NCI-H2107 (cell line): ENCODE data around the gene CACNA2D2.

ENCODE experiments used
- DNase-seq: peaks from one replicate; lab custom pipeline; 2025; lab: John Stamatoyannopoulos, UW

Gene CACNA2D2

DNA sequence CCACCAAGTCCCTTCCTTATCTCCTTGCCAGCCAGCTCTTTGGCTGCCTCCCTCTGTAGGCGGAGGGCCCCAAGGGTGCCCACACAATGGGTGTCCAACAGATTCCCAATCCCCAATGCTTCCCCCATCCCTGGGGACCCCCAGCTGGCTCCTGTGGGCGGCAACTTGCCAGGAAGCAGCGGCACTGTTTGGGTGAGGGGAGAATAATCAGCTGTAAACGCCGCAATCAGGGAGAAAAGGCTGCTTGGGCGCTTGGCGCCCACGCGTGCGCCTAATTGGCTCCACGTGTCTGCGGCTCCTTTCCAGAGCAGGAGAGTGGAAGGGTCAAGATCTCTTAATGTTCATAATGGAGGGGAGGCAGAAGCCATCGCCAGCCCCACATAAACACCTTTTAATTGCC, 76.2 kb downstream of the CACNA2D2 start:
- DNase-seq = no peak

DNA sequence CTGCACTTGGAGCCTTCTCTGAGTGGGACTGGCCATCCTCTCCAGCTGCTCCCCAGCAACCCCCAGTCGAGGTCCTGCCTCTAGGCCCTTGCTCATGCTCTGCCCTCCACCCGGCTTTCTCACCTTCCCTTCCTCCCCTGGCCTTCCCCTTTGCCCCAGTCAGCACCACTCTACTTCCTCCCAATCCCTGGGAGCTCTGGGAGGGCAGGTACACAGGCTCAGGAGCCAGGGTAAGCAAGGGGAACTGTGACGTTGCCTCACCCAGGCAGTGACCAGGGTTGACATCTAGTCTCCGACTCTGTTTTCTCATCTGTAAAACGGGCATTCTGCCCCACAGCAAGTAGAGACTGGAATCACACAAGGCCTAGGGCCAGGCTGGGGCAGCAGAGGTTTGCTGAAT, 77.5 kb downstream of the CACNA2D2 start:
- no peak for DNase-seq

DNA sequence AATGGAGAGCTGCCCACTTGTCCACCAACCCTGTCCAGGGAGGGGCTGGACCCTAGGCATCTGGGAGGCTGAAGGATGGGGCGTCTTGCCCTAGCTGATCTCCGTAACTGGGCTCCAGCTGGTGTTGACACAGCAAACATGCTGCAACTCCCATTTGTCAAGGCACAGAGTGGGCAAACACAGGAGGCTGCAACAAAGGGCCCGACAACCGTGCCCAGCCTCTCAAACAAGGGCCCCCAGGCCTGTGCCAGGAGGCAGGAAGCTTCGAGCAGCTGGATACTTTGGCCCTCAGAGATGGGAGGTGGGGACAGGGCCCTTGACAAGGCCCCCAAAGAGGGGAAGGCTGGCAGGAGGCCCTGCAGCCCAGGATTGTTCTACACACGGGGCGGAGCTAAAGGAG, 79.9 kb downstream of the CACNA2D2 start:
- no peak for DNase-seq

DNA sequence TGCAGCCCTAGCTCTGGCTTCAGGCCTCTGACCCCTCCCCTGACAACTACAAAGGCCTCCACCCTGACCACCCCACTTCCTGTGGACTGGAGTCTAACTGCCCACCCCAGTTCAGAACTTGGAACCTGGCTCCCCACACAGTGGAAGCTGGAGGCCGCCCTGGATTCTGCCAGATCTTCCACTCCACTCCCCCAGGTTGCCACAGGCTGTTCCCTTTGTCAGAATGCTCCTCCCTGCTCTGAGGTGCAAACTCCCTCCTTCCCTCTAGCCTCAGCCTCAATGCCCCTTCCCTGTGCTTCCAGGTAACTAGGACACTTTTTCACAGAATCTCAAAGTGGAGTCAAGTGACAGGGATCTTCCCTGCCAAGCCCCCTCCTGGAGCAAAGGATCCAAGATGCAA, 81.3 kb downstream of the CACNA2D2 start:
- DNase-seq = no peak

DNA sequence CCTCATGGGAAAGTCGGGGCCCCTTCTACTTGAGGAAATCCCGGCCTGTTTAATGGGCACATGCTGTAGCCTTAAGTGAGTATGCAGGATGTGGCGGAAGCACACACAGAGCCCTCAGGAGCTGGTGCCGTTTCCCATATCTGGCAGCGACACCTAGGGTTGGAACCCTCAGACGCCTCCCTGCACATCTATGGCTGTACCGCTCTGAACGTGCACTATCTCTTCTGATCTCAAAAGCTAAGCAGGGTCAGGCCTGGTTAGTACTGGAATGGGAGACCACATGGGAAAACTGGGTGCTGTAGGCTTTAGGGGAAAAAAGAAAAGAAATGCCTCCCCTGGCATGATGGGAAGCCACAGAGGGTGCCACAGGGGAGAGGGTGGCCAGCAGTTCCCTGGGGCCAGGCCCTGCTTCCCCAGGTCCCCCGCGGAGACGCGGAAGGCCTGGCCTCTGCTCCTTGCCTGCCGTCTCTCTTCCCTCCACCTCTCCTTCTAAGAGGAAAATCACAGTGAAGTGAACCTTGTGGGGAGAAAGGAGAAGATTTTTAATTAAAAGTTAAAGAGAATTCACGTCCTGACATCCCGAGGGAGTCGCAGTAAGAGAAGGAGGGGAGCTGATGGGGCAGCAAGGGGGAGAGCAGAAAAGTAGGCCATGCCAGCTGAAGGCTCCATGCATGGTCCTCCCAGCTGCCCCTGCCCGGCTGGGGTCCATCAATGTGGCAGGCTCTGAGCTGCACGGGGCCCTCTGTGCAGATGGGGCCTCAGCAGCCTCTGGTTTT, 83.7 kb downstream of the CACNA2D2 start:
- no peak for DNase-seq

DNA sequence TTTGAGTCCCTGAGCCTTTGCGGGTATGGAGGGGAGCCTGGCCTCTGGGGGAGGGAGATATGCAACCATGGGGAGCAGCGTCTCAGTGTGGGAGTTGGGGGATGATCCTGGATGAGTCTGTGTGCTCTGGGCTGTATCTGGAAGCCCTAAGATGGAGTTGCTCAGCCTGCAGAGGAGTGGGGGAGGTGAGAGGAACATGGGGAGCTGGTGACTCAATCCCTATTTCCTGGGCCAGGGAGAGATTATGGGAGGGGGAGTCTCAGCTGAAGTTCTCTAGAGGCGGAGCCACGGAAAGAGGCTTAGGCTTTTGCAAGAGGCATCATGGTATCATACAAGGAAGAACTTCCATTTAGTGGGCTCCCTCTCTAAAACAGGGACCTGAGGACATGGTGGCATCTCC, 84.6 kb downstream of the CACNA2D2 start:
- DNase-seq = no peak

DNA sequence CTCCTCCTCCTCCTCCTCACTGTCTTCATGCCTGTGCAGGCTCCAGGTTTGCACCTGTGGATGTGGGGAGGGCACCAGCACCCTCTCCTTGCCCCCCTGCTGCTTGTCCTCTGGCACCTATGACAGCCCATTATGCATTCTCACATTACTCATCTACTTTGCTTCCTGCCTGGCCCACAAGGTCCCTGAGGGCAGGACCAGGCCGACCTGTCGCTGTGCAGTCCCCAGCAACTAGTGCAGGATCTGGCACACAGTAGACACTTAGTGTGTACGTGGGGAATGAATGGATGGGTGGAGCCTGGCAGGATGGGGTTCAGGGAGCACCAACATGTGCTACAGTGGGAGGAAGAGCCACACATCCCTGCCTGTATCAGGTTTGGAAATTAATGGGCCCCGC, 85.8 kb downstream of the CACNA2D2 start:
- DNase-seq = no peak

DNA sequence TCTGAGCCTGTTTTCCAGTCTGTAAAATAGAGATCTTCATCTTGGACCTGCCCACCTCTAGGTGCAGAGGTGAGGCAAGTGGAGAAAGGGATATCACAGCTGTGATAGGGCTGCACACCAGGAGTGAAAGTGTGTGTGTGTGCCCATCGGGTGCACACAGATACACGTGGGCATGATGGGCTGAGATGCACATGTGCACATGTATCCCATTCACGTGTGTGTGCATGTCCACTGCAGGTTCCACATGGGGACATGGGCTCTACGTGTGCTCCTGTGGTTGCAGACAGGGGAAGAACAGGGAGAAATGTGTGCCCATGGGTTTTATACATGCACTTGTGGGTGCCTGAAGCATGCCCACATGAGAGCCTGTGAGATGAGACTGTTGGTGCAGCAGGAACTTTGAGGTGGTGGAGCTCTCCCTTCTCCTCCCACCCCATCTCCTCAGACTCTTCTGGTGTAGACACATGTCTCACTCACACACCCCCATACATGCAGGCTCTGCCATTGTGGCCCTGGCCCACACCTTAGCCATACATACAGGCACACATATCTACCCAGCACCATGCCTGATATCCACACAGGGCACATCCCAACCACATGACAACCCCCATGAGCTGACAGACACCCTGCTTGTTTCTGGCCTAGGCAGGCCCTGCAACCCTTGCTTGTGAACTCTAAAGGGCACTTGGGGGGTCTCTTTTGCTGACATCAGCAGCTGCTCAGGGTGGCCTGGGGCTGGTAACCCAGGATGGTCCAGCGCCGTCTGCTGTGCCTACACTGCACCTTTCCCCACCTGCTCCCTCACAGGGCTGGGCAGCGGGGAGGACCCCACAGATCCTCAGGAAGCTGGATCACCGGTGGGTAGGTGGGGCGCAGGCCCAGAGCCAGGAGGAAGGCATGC, 86.4 kb downstream of the CACNA2D2 start:
- no peak for DNase-seq

DNA sequence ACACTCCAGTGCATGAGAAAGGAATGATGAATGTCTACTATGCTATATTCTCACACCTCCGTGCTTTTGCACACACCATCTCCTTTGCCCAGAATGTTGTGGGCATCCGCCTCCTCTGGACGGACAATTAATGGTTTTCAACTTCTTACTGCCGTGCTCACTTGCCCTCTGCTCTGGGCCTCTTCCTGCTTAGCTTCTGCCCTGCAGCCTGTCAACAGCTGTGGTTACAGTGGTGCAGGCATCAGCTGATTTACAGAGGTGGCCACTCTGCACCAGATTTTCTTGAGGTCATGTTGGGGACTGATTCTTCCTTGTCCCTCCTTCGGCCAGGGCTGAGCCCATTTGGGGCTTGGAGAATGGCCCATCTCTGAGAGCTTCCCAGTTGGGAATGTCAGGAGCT, 87.6 kb downstream of the CACNA2D2 start:
- no peak for DNase-seq

DNA sequence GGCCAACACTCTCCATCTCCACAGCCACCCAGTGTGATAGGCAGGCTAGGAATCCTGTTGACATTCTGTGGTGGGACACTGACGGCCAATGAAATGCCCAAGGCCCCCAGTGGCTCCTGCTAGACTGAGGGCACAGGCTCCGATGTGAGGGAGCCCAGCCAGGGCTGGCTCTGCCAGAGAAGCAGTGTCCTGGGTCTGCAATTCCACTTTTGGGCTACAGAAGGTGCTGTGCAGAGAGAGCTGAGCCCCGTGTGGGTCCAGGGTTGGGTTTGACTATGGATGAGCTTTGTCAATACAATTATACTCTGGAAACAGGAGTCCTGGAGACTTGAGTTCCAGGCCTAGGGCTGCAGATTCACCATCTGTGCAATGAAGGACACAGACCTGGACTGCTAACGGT, 88.4 kb downstream of the CACNA2D2 start:
- DNase-seq = no peak

DNA sequence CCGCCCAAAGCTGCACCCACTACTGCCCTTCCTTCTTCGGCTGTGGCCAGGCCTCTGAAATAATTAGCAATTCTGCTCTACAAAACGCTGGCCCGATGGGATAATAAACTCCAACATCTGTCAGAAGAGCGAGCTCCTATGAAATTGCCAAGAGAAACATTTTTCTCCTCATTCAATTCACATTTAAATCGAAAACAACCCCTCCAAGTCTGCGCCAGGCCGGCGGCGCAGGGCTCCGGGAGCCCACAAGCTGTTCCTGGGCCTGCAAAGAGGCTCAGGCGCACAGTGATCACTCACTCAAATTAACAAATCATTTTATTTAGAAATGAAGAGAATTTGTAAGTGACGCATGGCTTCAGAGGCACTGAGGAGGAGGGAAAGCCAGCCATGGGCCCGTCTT, 88.8 kb downstream of the CACNA2D2 start:
- no peak for DNase-seq

DNA sequence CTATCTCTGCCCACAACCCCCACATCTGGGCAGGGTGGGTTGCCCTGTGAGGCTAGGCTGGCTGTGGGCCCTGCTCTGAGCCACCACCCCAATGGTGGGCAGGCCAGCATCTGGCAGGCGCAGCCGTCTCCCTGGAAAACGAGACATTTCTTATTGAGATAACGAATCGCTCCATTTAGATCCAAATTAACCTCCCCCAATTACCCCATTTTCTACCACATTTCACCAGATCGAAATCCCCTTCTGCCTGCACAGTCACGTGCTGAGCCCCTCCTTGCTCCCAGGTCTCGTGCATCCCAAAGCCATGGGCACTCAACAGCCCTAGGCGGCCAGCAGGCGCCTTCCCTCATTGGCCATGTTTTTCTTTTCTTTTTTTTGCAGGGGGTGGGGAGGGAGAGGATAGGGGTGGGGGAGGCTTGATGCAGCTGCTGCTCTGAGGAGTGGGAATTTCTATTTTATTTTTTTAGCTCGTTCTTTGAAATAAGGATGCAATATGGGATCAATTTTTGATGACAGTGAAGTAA, 91.1 kb downstream of the CACNA2D2 start:
- DNase-seq = no peak

DNA sequence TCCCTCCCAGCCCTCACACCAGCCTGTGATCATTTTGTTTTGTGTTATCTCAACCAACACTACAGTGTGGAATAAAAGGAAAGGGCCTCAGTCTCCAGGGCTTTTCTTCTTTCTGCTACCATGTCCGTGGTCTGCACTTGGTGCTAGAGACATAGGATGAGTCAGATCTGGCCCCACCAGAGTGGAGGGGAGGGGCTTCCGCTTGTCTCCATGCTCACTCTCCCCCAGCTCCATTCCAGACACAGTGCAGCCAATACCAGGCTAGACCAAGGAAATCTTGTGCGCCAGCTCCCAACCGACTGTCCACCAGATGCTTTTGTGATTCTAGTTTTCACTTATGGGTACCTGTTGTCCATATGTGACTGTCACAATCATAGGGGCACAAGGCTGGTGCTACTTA, 92.2 kb downstream of the CACNA2D2 start:
- DNase-seq = no peak

DNA sequence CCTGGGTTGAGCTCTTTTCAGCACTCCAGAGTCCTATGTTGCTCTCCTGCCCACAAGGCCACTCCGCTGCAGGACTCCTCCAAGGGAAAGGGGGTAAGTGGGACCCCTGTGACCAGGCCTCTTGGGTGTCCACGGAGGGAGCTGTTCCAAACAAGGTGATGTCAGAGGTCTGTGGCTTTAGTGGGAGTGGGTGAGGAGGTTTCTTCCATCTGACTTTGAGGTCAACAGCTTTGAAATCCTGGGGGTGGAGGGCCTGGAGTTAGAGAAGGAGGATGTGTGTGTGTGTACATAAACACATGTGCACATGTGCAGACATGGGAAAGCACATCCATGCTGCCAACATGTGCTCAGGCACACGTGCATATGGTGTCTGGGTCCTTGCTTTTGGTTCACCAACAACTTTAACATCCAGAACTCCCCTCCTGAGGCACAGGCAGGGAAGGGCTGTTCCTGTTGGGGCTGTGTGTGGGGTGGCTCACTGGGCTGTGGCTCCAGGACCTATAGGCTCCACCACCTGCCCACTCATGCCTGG, 92.8 kb downstream of the CACNA2D2 start:
- DNase-seq = no peak

DNA sequence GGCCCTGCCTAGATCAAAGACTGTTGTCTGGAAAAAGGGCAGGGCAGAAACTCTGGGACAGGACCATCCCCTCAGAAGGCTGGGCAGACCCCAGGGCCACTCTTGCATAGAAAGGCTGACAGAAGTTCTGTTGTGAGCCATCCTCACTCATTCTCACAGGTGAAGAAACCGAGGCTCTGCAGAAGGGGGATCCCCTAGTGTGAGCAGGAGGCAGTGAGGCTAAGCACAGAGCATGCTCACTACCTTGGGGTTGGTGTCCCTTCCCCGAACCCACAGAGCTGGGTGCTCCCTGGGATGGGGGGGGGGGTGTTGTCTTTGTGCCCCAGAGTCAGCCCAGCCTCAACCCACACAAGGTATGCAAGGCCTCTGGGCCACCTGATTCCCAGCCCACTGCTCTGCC, 93.2 kb downstream of the CACNA2D2 start:
- no peak for DNase-seq

DNA sequence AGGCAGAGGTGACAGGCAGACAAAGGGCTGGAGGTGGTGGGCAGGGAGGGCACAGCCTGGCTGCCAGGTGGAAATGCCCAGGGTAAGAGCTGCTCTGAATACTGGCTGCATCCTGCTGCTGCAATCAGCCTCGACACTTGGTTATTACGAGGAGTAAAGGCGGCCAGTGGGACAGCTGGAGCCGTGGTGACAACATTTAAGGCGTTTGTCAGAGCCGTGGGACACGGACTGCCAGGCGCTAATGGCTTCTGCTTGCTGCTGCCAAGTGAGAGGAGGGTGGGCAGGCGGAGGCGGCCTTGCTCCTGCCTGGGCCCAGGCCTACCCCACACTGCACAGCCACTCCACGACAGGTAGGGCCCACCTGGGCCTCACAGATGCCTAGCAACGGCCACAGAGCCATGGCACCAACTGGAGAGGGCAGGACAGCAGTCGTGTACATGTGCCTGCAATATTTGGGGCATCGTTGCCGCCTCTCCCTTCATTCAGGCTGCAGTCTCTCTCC, 94.9 kb downstream of the CACNA2D2 start:
- DNase-seq = no peak

DNA sequence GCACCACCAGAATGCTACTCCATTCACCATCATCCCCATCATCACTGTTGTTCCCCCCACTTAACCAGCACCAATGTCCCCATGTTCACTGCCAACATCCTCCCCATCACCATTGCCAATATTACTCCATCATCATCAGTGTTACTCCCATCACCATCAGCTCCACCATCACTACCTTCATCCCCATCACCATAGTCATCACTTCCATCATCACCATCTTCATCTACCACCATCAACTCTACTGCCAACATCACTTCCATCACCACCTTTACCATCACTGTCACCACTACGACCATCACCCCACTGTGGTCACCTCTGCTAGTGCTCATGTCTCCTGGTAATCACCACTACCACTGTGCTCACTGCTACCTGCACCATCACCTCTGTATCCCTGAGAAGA, 96.9 kb downstream of the CACNA2D2 start:
- no peak for DNase-seq

DNA sequence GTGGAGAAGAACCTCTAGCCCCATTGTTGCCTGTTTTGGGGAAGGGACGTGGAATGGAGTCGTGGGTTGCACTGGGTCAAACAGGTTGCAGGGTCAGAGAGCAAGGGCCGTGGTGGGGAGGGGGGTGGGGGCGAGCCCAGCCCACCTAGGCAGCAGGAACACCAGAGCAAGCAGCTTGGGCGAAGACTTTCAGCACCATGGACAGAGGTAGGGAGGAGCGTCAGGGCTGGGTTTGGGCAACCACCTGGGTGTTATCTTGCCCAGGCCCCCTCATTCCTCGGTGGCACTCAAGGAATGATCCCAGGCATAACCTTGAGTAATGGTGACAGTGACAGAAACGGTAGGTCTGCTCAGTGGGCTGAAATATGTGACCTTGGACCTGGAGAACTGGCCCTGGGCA, 98.2 kb downstream of the CACNA2D2 start:
- DNase-seq = no peak

DNA sequence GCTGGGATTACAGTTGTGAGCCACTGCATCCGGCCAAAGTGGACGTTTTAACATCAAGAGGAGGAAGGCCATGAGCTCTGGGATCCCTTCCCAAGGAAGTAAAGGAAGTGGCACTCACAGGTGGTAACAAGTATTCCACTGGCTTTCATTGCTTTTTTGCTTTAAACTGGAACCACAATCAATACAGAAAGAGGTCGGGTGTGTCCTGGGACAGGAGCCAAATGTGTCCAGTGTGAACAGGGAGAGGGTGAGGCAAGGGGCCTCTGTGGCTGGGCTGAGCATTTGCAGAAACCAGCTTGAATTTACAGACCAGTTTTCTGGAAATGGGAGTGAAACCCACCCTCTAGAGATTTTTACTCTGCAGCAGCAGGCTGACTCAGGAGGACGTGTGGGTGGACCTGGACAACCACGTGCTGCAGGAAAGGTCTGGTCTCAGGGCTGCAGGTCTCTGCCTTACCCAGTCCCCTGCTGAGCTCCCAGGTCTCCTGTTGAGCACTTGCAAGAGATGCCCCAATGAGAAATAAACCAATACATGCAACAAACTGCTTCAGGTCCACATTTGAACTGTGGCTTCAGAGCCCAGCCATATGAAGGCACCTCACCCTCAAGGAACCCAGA, 101.3 kb downstream of the CACNA2D2 start:
- DNase-seq = no peak

DNA sequence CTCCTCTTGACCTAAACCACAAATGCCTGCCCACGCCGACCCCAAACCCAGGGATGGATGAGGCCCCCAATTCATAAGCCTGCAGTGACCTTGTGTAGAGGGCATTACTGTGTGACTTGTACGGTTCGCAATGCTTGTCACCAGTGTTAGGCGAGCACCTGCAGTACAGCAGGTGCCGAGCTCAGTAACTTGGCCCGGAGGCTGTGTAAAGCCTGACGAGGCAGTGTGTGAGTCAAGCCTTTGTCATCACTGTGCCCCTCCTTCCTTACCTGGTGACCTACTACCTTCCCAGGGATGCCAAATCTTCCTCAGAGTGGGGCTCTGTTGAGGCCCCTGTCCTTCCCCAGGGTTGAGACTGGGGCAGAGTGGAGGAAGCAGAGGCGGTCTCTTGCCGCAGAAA, 106.9 kb downstream of the CACNA2D2 start:
- no peak for DNase-seq

DNA sequence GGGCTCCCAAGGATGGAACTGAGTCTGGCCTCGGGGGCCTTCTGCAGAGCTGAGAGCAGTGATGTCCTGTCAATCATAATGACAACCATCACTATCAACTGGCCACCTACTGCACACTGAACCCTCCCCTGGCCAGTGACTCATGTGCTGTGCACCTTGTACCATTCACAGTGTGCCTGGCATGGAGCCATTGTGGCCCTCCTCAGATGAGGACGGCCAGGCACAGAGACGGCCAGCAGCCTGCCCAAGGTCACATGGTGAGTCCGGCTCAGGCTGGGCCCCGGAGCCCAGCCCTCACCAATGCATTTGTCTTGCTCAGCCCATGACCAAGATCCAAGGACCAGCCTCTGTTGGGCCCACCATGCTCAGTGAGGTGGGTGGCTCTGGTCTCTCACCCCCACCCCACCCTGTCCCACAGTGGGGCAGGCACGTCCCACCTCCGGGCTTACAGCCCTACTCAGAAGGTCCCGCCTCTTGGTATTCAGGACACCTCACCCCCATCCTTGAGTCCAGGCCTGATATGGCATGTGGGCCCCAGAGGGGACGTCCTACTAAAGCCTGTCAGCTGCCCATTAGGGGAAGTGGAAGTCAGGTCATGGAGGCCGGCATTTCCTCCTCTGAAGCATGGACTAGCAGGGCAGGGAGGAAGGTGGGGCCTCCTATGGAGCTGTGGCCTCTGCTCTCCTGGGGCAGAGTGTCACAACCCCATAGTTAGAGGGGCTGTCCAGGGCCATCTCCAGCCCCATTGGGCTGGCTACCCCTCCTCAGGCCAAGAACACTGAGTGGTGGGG, 108.2 kb downstream of the CACNA2D2 start:
- DNase-seq = no peak
